K562 (cell line): ENCODE measurements around the gene LCP2. TPM values are rescaled to one million over a fixed set of nuclear protein-coding genes. Genes with fewer than 3 reads are reported as not detected.

Experiments used
- ATAC-seq: fragments of 200-7000 bp; cut with Tn5 transposase; 3 replicates; pipeline ENCODE4 v1.9.1; 2020; ENCODE audit warnings: moderate library complexity
- BruUV-seq: library from RNA; stranded (reverse); fragments of 400-500 nt; replicated peaks from 2 replicates; lab custom pipeline; 2021; lab: Mats Ljungman, UMichigan
- CTCF ChIA-PET: fragments of 300-600 bp; formaldehyde crosslinking; extraction: SDS; loops from one replicate; lab custom pipeline; 2021; ENCODE audit warnings: low intra/inter-chr PET ratio; lab: Yijun Ruan, JAX
- POLR2A ChIA-PET: fragments of 300-600, 350-650 bp; sonication (Branson Sonifier 250); formaldehyde crosslinking; extraction: SDS; loops from one replicate; lab custom pipeline; 2021; ENCODE audit warnings: antibody characterized with exemption, inconsistent platforms; lab: Yijun Ruan, JAX
- DNase-seq, 4 experiments: peaks; one replicate each; pipeline versions ENCODE4 v3.0.0 to v3.0.0-alpha.2; 2011 to 2018; ENCODE audit warnings: low spot score in 3 of 4, mixed read lengths in 3 of 4; ENCODE audit errors: extremely low read depth in 1 of 4
- FAIRE-seq: peaks from 2 replicates; lab custom pipeline; 2011; peaks lifted over from hg19 to GRCh38; lab: Jason Lieb, UNC
- H2AFZ ChIP-seq: 2 replicates; pipeline ENCODE4 v1.6.0; 2011; ENCODE audit warnings: low read depth, low read length, control low read depth, inconsistent platforms
- H3K27ac ChIP-seq: fragments of 200-600 bp; 3 replicates; pipeline ENCODE4 v1.8.0; 2011; ENCODE audit warnings: low read depth, mild to moderate bottlenecking, control low read depth, inconsistent platforms, low read length, moderate library complexity, mixed read lengths; ENCODE audit errors: extremely low read depth
- H3K27me3 ChIP-seq, 2 experiments: fragments of 300-600 bp in 1 of 2; 2 replicates in 1 of 2; 3 replicates in 1 of 2; pipeline versions ENCODE4 v1.6.0 to v1.8.0; 2011; ENCODE audit warnings: inconsistent platforms in 2 of 2, low read length in 2 of 2, mild to moderate bottlenecking in 1 of 2, mixed read lengths in 1 of 2, moderate library complexity in 1 of 2; ENCODE audit not compliant: control insufficient read depth in 2 of 2, insufficient read depth in 2 of 2
- H3K36me3 ChIP-seq: fragments of 300-600 bp; 3 replicates; pipeline ENCODE4 v1.8.0; 2011; ENCODE audit warnings: mild to moderate bottlenecking, low read length, inconsistent platforms; ENCODE audit not compliant: control insufficient read depth, insufficient read depth
- H3K4me1 ChIP-seq, 2 experiments: fragments of 200-600 bp in 1 of 2; replicated peaks in 1 of 2; 2 replicates in 1 of 2; 3 replicates in 1 of 2; pipeline versions ENCODE4 v1.5.1 to v1.8.0; 2011; ENCODE audit warnings: inconsistent platforms in 2 of 2, low read length in 2 of 2, mild to moderate bottlenecking in 1 of 2, mixed read lengths in 1 of 2, moderate library complexity in 1 of 2; ENCODE audit not compliant: control insufficient read depth in 2 of 2, insufficient read depth in 2 of 2
- H3K4me2 ChIP-seq: 2 replicates; pipeline ENCODE4 v1.6.1; 2011; ENCODE audit warnings: low read length, control low read depth, inconsistent platforms, mixed read lengths; ENCODE audit not compliant: insufficient read depth
- H3K4me3 ChIP-seq: fragments of 200-600 bp; sonication (generic), shearing (Covaris generic); 2 replicates; pipeline ENCODE4 v1.5.1; 2016; ENCODE audit warnings: control low read depth, inconsistent platforms
- H3K79me2 ChIP-seq: fragments of 200-600 bp; 3 replicates; pipeline ENCODE4 v1.8.0; 2011; ENCODE audit warnings: low read length, inconsistent platforms; ENCODE audit not compliant: control insufficient read depth, insufficient read depth
- H3K9ac ChIP-seq, 2 experiments: 2 replicates each; pipeline versions ENCODE4 v1.6.0 to v1.6.1; 2011; ENCODE audit warnings: low read depth in 2 of 2, low read length in 2 of 2, control low read depth in 1 of 2, inconsistent platforms in 1 of 2, mild to moderate bottlenecking in 1 of 2, mixed read lengths in 1 of 2; ENCODE audit not compliant: insufficient read depth in 1 of 2
- H3K9me1 ChIP-seq: one replicate; pipeline ENCODE4 v1.6.0; 2011; ENCODE audit warnings: inconsistent platforms, mild to moderate bottlenecking, low read length, moderate library complexity; ENCODE audit not compliant: control insufficient read depth, insufficient read depth
- H3K9me3 ChIP-seq: replicated peaks from 2 replicates; pipeline ENCODE4 v1.5.1; 2011; ENCODE audit warnings: low read depth, low read length, inconsistent platforms; ENCODE audit not compliant: control insufficient read depth, insufficient read depth
- H4K20me1 ChIP-seq: replicated peaks from 2 replicates; pipeline ENCODE4 v1.6.1; 2011; ENCODE audit warnings: low read length, inconsistent platforms, mixed read lengths; ENCODE audit not compliant: control insufficient read depth, insufficient read depth
- BCOR ChIP-seq: fragments of 450-650 bp; IDR thresholded peaks from 2 replicates; pipeline ENCODE4 v1.6.1; 2016
- CAMTA2 ChIP-seq: fragments of 250-450 bp; sonication (Bioruptor Pico); conservative IDR thresholded peaks from 2 replicates; pipeline ENCODE4 v1.5.1; 2022
- MAZ ChIP-seq, 2 experiments: fragments of 450-650 bp in 1 of 2; sonication (generic) in 1 of 2; formaldehyde crosslinking; IDR thresholded peaks in 1 of 2; conservative IDR thresholded peaks in 1 of 2; 2 replicates each; pipeline versions ENCODE4 v1.4.0 to v1.5.0; 2020; ENCODE audit warnings: mild to moderate bottlenecking in 1 of 2, missing genetic modification reagents in 1 of 2
- MTA2 ChIP-seq: fragments of 450-650 bp; IDR thresholded peaks from 2 replicates; pipeline ENCODE4 v1.6.1; 2016; ENCODE audit warnings: low read depth
- POLR2A ChIP-seq: fragments of 450-650 bp; conservative IDR thresholded peaks from 2 replicates; pipeline ENCODE4 v1.6.1; 2016
- PPARD ChIP-seq: fragments of 250-450 bp; sonication (Bioruptor Pico); IDR thresholded peaks from 2 replicates; pipeline ENCODE4 v1.8.0; 2022; ENCODE audit warnings: inconsistent platforms, mild to moderate bottlenecking, moderate library complexity
- RAD21 ChIP-seq, 2 experiments: fragments of 250-450 bp in 1 of 2; fragments of 450-650 bp in 1 of 2; sonication (Bioruptor Pico) in 1 of 2; formaldehyde crosslinking in 1 of 2; IDR thresholded peaks in 1 of 2; conservative IDR thresholded peaks in 1 of 2; 2 replicates each; pipeline versions ENCODE4 v1.4.0 to v1.8.0; 2020 to 2022; ENCODE audit warnings: mild to moderate bottlenecking in 2 of 2, moderate library complexity in 1 of 2
- SMC3 ChIP-seq: conservative IDR thresholded peaks from 2 replicates; pipeline ENCODE4 v1.6.1; 2011; ENCODE audit warnings: low read depth, low read length, improper control_type of control experiment; ENCODE audit not compliant: insufficient read depth
- WGBS: fragments of 100-300 bp; shearing (Covaris generic); methylation state at CpG from one replicate; pipeline ENCODE4 v1.1.6; 2016; ENCODE audit warnings: low coverage, mixed read lengths; ENCODE audit not compliant: insufficient coverage; ENCODE audit errors: missing lambda C conversion rate; 5-methylcytosine and 5-hydroxymethylcytosine counted together
- in situ Hi-C: fragments of 300-500 bp; cut with MboI; formaldehyde crosslinking; loops from 4 replicates; pipeline ENCODE4 v1.15.0; 2018; ENCODE audit warnings: inconsistent platforms, mixed read lengths
- intact Hi-C: fragments of 100-400 bp; cut with micrococcal nuclease; formaldehyde crosslinking; loops from 2 replicates; pipeline ENCODE4 v1.14.2; 2022
- polyA plus RNA-seq, 8 experiments: library from polyadenylated mRNA; depleted of rRNA in 4 of 8; stranded (reverse) in 5 of 8; unstranded in 3 of 8; fragments of >200 nt; fragmentation: Nextera tagmentation in 2 of 8; fragmentation: Illumina TruSeq in 1 of 8; extraction: Ambion mirVana in 2 of 8; extraction: Trizol in 1 of 8; gene quantifications; 2 replicates each; pipeline versions ENCODE4 v1.2.1 to v1.2.3, GENCODE V29; 2011 to 2014; ENCODE audit warnings: inconsistent platforms in 1 of 8, missing spikeins in 1 of 8
- total RNA-seq, 7 experiments: library from RNA; depleted of rRNA in 6 of 7; stranded (reverse); fragments of >200 nt in 6 of 7; fragmentation: Illumina TruSeq in 2 of 7; extraction: Trizol in 2 of 7; gene quantifications; 2 replicates each; pipeline versions ENCODE4 v1.2.1 to v1.2.3, GENCODE V29; 2011 to 2021; ENCODE audit warnings: low replicate concordance in 1 of 7
- TF ChIP-seq, protein P1 (sequence below): IDR thresholded peaks from 3 replicates; pipeline ENCODE4 v1.6.1; 2011; ENCODE audit warnings: borderline replicate concordance, mild to moderate bottlenecking, moderate library complexity; ENCODE audit not compliant: insufficient read length; ENCODE audit errors: extremely low read depth
- TF ChIP-seq, protein P2 (sequence below): fragments of 250-450 bp; sonication (Bioruptor Pico); IDR thresholded peaks from 2 replicates; pipeline ENCODE4 v1.4.0; 2020
- TF ChIP-seq, protein P3 (sequence below): fragments of 250-450 bp; sonication (Bioruptor Pico); IDR thresholded peaks from 2 replicates; pipeline ENCODE4 v1.4.0; 2020

Gene LCP2
- total and polyA plus RNA-seq, 9 of the 15 experiments (the other 6 are each of a cell fraction or from before 2014, with no cell fraction given): 4.0 to 31.3 (median 14.6) TPM

DNA sequence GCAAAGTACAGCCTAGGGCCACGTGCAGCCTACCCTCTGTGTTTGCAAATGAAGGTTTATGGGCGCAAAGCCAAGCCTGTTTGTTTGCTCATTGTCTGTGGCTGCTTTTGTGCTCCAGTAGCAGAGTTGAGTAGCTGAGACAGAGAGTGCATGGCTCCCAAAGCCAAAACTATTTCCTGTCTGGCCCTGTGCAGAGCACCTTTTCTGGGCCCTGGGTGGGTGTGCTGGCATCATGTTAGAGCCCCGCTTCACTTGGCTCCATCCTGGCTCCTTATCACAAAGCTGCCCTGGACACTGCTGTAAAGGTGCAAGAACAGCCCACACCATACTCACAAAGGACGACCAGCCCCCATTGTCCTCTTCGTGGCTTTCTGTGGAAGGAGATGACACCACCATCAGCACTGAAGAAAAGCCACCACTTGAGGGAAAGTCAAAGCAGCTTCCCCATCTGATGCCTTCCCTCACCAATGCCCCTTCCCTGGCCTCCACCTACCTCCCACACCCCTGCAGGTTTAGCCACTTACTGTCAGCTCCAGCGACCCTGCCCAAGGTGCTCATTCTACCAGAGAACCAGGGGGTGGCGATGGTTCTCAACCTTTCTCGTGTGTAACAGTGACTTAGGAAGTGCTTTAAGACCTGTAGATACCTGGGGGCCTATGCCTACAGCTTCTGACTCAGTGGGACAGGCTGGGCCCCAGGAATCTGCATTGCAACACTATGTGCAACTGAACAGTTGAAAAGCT lies 23.4 kb downstream of the LCP2 start:
- no peaks in the 10 kb centered on the region for H3K9me1 ChIP-seq
- peaks cover 3 to 31% of the 10 kb centered on the region in 2 experiments; a peak in 4 of 5 replicates for H3K4me1 ChIP-seq
- intact Hi-C loops (loop anchor here (1.0 to 2.0 kb wide), 2 partner anchors 65 to 147 kb away; no protein-coding TSS in a partner anchor), in situ Hi-C loops (no loop called here)
- no peak overlapping the region for H3K4me3 ChIP-seq
- H3K79me2 ChIP-seq: no peaks in the 10 kb centered on the region
- DNase-seq (peak in 2 of 4 experiments; percentile 39 to 67), ATAC-seq (peak; percentile 57), FAIRE-seq (peak; percentile 55)
- peaks cover 9% of the 10 kb centered on the region; the same call in 2 of the 3 replicates for H3K36me3 ChIP-seq
- no peak overlapping the region for H3K9ac ChIP-seq
- no peak overlapping the region for H3K4me2 ChIP-seq
- ChIA-PET CTCF (interaction anchor here (0.6 to 2.0 kb wide), 3 partner anchors 60 to 65 kb away, joined by 3 to 10 read pairs (median 4); no protein-coding TSS in a partner anchor), POLR2A (interaction anchor here (0.5 to 0.7 kb wide), 4 partner anchors 74 to 1562 kb away, joined by 3 to 5 read pairs (median 3); no protein-coding TSS in a partner anchor)
- H4K20me1 ChIP-seq: no peaks in the 10 kb centered on the region; the same call in 1 of the 2 replicates
- H3K9me3 ChIP-seq: no peaks in the 10 kb centered on the region
- H3K27ac ChIP-seq: no peak overlapping the region
- H3K27me3 ChIP-seq: no peaks in the 10 kb centered on the region
- H2AFZ ChIP-seq: no peak overlapping the region
- no TSS peak for BruUV-seq
- 34% methylated on average over 8 of the region's 8 CpGs for WGBS
- TF ChIP-seq, protein P1, sequence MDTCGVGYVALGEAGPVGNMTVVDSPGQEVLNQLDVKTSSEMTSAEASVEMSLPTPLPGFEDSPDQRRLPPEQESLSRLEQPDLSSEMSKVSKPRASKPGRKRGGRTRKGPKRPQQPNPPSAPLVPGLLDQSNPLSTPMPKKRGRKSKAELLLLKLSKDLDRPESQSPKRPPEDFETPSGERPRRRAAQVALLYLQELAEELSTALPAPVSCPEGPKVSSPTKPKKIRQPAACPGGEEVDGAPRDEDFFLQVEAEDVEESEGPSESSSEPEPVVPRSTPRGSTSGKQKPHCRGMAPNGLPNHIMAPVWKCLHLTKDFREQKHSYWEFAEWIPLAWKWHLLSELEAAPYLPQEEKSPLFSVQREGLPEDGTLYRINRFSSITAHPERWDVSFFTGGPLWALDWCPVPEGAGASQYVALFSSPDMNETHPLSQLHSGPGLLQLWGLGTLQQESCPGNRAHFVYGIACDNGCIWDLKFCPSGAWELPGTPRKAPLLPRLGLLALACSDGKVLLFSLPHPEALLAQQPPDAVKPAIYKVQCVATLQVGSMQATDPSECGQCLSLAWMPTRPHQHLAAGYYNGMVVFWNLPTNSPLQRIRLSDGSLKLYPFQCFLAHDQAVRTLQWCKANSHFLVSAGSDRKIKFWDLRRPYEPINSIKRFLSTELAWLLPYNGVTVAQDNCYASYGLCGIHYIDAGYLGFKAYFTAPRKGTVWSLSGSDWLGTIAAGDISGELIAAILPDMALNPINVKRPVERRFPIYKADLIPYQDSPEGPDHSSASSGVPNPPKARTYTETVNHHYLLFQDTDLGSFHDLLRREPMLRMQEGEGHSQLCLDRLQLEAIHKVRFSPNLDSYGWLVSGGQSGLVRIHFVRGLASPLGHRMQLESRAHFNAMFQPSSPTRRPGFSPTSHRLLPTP: no peak
- TF ChIP-seq, protein P2, sequence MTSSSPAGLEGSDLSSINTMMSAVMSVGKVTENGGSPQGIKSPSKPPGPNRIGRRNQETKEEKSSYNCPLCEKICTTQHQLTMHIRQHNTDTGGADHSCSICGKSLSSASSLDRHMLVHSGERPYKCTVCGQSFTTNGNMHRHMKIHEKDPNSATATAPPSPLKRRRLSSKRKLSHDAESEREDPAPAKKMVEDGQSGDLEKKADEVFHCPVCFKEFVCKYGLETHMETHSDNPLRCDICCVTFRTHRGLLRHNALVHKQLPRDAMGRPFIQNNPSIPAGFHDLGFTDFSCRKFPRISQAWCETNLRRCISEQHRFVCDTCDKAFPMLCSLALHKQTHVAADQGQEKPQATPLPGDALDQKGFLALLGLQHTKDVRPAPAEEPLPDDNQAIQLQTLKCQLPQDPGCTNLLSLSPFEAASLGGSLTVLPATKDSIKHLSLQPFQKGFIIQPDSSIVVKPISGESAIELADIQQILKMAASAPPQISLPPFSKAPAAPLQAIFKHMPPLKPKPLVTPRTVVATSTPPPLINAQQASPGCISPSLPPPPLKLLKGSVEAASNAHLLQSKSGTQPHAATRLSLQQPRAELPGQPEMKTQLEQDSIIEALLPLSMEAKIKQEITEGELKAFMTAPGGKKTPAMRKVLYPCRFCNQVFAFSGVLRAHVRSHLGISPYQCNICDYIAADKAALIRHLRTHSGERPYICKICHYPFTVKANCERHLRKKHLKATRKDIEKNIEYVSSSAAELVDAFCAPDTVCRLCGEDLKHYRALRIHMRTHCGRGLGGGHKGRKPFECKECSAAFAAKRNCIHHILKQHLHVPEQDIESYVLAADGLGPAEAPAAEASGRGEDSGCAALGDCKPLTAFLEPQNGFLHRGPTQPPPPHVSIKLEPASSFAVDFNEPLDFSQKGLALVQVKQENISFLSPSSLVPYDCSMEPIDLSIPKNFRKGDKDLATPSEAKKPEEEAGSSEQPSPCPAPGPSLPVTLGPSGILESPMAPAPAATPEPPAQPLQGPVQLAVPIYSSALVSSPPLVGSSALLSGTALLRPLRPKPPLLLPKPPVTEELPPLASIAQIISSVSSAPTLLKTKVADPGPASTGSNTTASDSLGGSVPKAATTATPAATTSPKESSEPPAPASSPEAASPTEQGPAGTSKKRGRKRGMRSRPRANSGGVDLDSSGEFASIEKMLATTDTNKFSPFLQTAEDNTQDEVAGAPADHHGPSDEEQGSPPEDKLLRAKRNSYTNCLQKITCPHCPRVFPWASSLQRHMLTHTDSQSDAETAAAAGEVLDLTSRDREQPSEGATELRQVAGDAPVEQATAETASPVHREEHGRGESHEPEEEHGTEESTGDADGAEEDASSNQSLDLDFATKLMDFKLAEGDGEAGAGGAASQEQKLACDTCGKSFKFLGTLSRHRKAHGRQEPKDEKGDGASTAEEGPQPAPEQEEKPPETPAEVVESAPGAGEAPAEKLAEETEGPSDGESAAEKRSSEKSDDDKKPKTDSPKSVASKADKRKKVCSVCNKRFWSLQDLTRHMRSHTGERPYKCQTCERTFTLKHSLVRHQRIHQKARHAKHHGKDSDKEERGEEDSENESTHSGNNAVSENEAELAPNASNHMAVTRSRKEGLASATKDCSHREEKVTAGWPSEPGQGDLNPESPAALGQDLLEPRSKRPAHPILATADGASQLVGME: no peak
- TF ChIP-seq POLR2A: no peak
- TF ChIP-seq SMC3: 0 out of 2 replicates have a peak, but pooled peaks have one; percentile 24
- TF ChIP-seq BCOR: no peak
- TF ChIP-seq PPARD (CRISPR knock-in tag): no peak
- no peak for TF ChIP-seq MAZ (CRISPR knock-in tag; conservative IDR thresholded peaks at IDR 0.05 in 1 of 2, IDR thresholded peaks at IDR 0.05 in 1 of 2)
- TF ChIP-seq, protein P3, sequence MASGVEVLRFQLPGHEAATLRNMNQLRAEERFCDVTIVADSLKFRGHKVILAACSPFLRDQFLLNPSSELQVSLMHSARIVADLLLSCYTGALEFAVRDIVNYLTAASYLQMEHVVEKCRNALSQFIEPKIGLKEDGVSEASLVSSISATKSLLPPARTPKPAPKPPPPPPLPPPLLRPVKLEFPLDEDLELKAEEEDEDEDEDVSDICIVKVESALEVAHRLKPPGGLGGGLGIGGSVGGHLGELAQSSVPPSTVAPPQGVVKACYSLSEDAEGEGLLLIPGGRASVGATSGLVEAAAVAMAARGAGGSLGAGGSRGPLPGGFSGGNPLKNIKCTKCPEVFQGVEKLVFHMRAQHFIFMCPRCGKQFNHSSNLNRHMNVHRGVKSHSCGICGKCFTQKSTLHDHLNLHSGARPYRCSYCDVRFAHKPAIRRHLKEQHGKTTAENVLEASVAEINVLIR (CRISPR knock-in tag): no peak
- TF ChIP-seq MTA2: no peak
- TF ChIP-seq CAMTA2 (CRISPR knock-in tag): no peak
- peak in 1 of 2 experiments; percentile 73; a peak in 2 of 4 replicates for TF ChIP-seq RAD21 (CRISPR knock-in tag; conservative IDR thresholded peaks at IDR 0.05 in 1 of 2, IDR thresholded peaks at IDR 0.05 in 1 of 2)
